Endothelial cell (in vitro differentiated cells): Measurements from ENCODE around the gene ARID1B. TPM values are rescaled to one million over a fixed set of nuclear protein-coding genes. Genes with fewer than 3 reads are reported as not detected.

ENCODE experiments used
- DNase-seq: peaks from one replicate; pipeline ENCODE4 v3.0.0; 2021; ENCODE audit warnings: low spot score
- H3K27ac Mint-ChIP-seq: one replicate; pipeline ENCODE4 v1.8.0; 2021; ENCODE audit warnings: mixed read lengths, inconsistent platforms; ENCODE audit not compliant: unreplicated experiment
- H3K27me3 Mint-ChIP-seq: one replicate; pipeline ENCODE4 v1.8.0; 2021; ENCODE audit warnings: mild to moderate bottlenecking, moderate library complexity, mixed read lengths, inconsistent platforms; ENCODE audit not compliant: unreplicated experiment
- H3K36me3 Mint-ChIP-seq: one replicate; pipeline ENCODE4 v1.8.0; 2021; ENCODE audit warnings: mild to moderate bottlenecking, low read depth, mixed read lengths, inconsistent platforms; ENCODE audit not compliant: unreplicated experiment
- H3K4me1 Mint-ChIP-seq: one replicate; pipeline ENCODE4 v1.8.0; 2021; ENCODE audit warnings: mild to moderate bottlenecking, mixed read lengths, inconsistent platforms; ENCODE audit not compliant: unreplicated experiment
- H3K4me3 Mint-ChIP-seq: one replicate; pipeline ENCODE4 v1.8.0; 2021; ENCODE audit warnings: mild to moderate bottlenecking, mixed read lengths, inconsistent platforms; ENCODE audit not compliant: unreplicated experiment
- H3K9me3 Mint-ChIP-seq: one replicate; pipeline ENCODE4 v1.8.0; 2021; ENCODE audit warnings: mixed read lengths, inconsistent platforms; ENCODE audit not compliant: unreplicated experiment
- CTCF ChIP-seq: fragments of 200-600 bp; sonication (generic); IDR thresholded peaks from one replicate; pipeline ENCODE4 v1.5.0; 2021; ENCODE audit warnings: antibody characterized with exemption; ENCODE audit not compliant: unreplicated experiment
- total RNA-seq: library from RNA; stranded (reverse); fragmentation: NEBNext Ultra II Directional; extraction: Animal tissue kit (Norgen Biotek cat#: 25700); gene quantifications from one replicate; pipeline ENCODE4 v1.2.1, GENCODE V29; 2021; ENCODE audit not compliant: unreplicated experiment

Gene ARID1B
- total RNA-seq, 1 donor from 2014 or later, result 104 TPM

GRCh38 chr6:157091243-157091642 is 314.1 kb downstream of the ARID1B start:
- H3K27me3 Mint-ChIP-seq, result peaks cover 8% of the 10 kb centered on the region
- no peak for DNase-seq
- H3K4me1 Mint-ChIP-seq, result peaks cover 76% of the 10 kb centered on the region
- no peak for TF ChIP-seq CTCF
- peaks cover 9% of the 10 kb centered on the region for H3K36me3 Mint-ChIP-seq
- H3K9me3 Mint-ChIP-seq, result no peaks in the 10 kb centered on the region
- H3K27ac Mint-ChIP-seq, result peak overlapping the region; percentile 98
- no peak overlapping the region for H3K4me3 Mint-ChIP-seq

- Mint-ChIP-seq H3K4me1 (peaks cover 71% of the 10 kb centered on the region), H3K27ac (peak overlapping the region; percentile 80), H3K9me3 (no peaks in the 10 kb centered on the region), H3K4me3 (no peak overlapping the region), H3K36me3 (peaks cover 9% of the 10 kb centered on the region), H3K27me3 (peaks cover 8% of the 10 kb centered on the region)
- DNase-seq, result no peak
- TF ChIP-seq CTCF, result no peak
Measured at GRCh38 chr6:157091856-157092460, 314.8 kb downstream of the ARID1B start.

- peaks cover 10% of the 10 kb centered on the region for H3K27me3 Mint-ChIP-seq
- no peaks in the 10 kb centered on the region for H3K9me3 Mint-ChIP-seq
Measured at GRCh38 chr6:157092736-157093135, 315.6 kb downstream of the ARID1B start.

GRCh38 chr6:157093536-157093935 is 316.4 kb downstream of the ARID1B start:
- DNase-seq, result no peak
- H3K27ac Mint-ChIP-seq, result peak overlapping the region; percentile 74
- H3K27me3 Mint-ChIP-seq, result peaks cover 10% of the 10 kb centered on the region
- no peak overlapping the region for H3K4me3 Mint-ChIP-seq
- no peak for TF ChIP-seq CTCF
- peaks cover 9% of the 10 kb centered on the region for H3K36me3 Mint-ChIP-seq
- no peaks in the 10 kb centered on the region for H3K9me3 Mint-ChIP-seq
- peaks cover 57% of the 10 kb centered on the region for H3K4me1 Mint-ChIP-seq

More at GRCh38 chr6:157092736-157093135, 315.6 kb downstream of the ARID1B start:
- no peak for DNase-seq
- Mint-ChIP-seq H3K27ac (peak overlapping the region; percentile 80), H3K36me3 (peaks cover 9% of the 10 kb centered on the region), H3K4me1 (peaks cover 64% of the 10 kb centered on the region), H3K4me3 (no peak overlapping the region)
- TF ChIP-seq CTCF, result no peak

GRCh38 chr6:157094038-157094437 is 316.9 kb downstream of the ARID1B start:
- peaks cover 9% of the 10 kb centered on the region for H3K36me3 Mint-ChIP-seq
- no peaks in the 10 kb centered on the region for H3K9me3 Mint-ChIP-seq
- peaks cover 52% of the 10 kb centered on the region for H3K4me1 Mint-ChIP-seq
- peak overlapping the region; percentile 74 for H3K27ac Mint-ChIP-seq
- DNase-seq, result no peak
- TF ChIP-seq CTCF, result no peak
- peak overlapping the region; percentile 37 for H3K4me3 Mint-ChIP-seq
- peaks cover 10% of the 10 kb centered on the region for H3K27me3 Mint-ChIP-seq
